Measurements from ENCODE around the gene OR10D3.

GRCh38 chr11:124209824-124210357 is 26.7 kb downstream of the OR10D3 start:
- TF ChIP-seq CTCF (IDR thresholded peaks at IDR 0.05; ENCODE audit: borderline replicate concordance, extremely low read depth, low read length, poor library complexity, severe bottlenecking) = no peak
- no peak for TF ChIP-seq EZH2 (IDR thresholded peaks at IDR 0.05; ENCODE audit: borderline replicate concordance, low read depth, low read length, severe bottlenecking)

Data from DND-41 (cell line).